HL-60 (cell line): ENCODE measurements around the gene SMIM12.
A peak's percentile ranks its signal among the peaks of the same experiment; 100 is the strongest.
"Not testable (repeated sequence)": the region's sequence is repeated elsewhere in the genome, so short reads cannot be mapped to it uniquely, and the experiment has no call there.

ENCODE experiments used
- DNase-seq, 2 experiments: peaks; one replicate each; pipeline ENCODE4 v3.0.0-alpha.2; 2010 to 2020; ENCODE audit warnings: low read depth in 1 of 2, low spot score in 1 of 2
- H3K27ac ChIP-seq: fragments of 250-450 bp; sonication (Bioruptor Pico); replicated peaks from 2 replicates; pipeline ENCODE4 v1.5.1; 2020; ENCODE audit warnings: mild to moderate bottlenecking, moderate library complexity
- H3K27me3 ChIP-seq: fragments of 250-450 bp; sonication (Bioruptor Pico); 2 replicates; pipeline ENCODE4 v1.5.1; 2021; ENCODE audit warnings: mild to moderate bottlenecking, moderate library complexity; ENCODE audit not compliant: insufficient read depth, poor library complexity, severe bottlenecking
- H3K4me3 ChIP-seq: replicated peaks from 2 replicates; pipeline ENCODE4 v1.5.1; 2011; ENCODE audit warnings: mild to moderate bottlenecking, control low read depth, low read length; ENCODE audit not compliant: insufficient read depth
- CTCF ChIP-seq: IDR thresholded peaks from one replicate; pipeline ENCODE4 v1.5.1; 2011; ENCODE audit warnings: low read length, control low read depth, inconsistent platforms; ENCODE audit not compliant: insufficient read depth
- GABPA ChIP-seq: IDR thresholded peaks from 2 replicates; pipeline ENCODE4 v1.6.1; 2012; ENCODE audit warnings: low read depth
- POLR2AphosphoS5 ChIP-seq: IDR thresholded peaks from 2 replicates; pipeline ENCODE4 v1.6.1; 2012; ENCODE audit warnings: low read depth
- REST ChIP-seq: IDR thresholded peaks from 2 replicates; pipeline ENCODE4 v1.6.1; 2012; ENCODE audit warnings: low read depth; ENCODE audit not compliant: insufficient replicate concordance
- SPI1 ChIP-seq: IDR thresholded peaks from 2 replicates; pipeline ENCODE4 v1.6.1; 2012; ENCODE audit warnings: low read depth, mild to moderate bottlenecking, borderline replicate concordance

SMIM12 gene

GRCh38 chr1:34822202-34822601 is 37.3 kb downstream of the SMIM12 start:
- peak in 1 of 2 experiments; percentile 37 for DNase-seq
- TF ChIP-seq REST (no peak), POLR2AphosphoS5 (no peak), SPI1 (no peak), GABPA (no peak), CTCF (no peak)
- Histone ChIP-seq H3K27me3 (no peaks in the 10 kb centered on the region), H3K4me3 (no peak overlapping the region), H3K27ac (no peak overlapping the region)

GRCh38 chr1:34818862-34819261 is 40.7 kb downstream of the SMIM12 start:
- not testable (repeated sequence) for H3K4me3 ChIP-seq, H3K27me3 ChIP-seq, DNase-seq, H3K27ac ChIP-seq

- H3K4me3 ChIP-seq = no peak overlapping the region
- H3K27me3 ChIP-seq = no peaks in the 10 kb centered on the region
- no peak overlapping the region for H3K27ac ChIP-seq
- TF ChIP-seq POLR2AphosphoS5 (no peak), REST (no peak), CTCF (no peak), GABPA (no peak), SPI1 (no peak)
- no peak for DNase-seq
Measured at GRCh38 chr1:34816778-34817177, 42.8 kb downstream of the SMIM12 start.

- Histone ChIP-seq H3K27ac (no peak overlapping the region), H3K27me3 (no peaks in the 10 kb centered on the region), H3K4me3 (no peak overlapping the region)
- TF ChIP-seq CTCF (no peak), POLR2AphosphoS5 (no peak), GABPA (no peak), SPI1 (no peak), REST (no peak)
- no peak for DNase-seq
Measured at GRCh38 chr1:34816332-34816731, 43.2 kb downstream of the SMIM12 start.

- H3K4me3 ChIP-seq, DNase-seq, H3K27ac ChIP-seq, H3K27me3 ChIP-seq: not testable (repeated sequence)
Measured at GRCh38 chr1:34810781-34811180, 48.8 kb downstream of the SMIM12 start.
